OCI-LY3 (cell line): Measurements from ENCODE around the gene SELENOO.

ENCODE experiments used
- H2AFZ ChIP-seq: fragments of 200-600, 300-600 bp; shearing (Covaris generic); 2 replicates; pipeline ENCODE4 v1.6.0; 2014; ENCODE audit warnings: antibody characterized with exemption, low read depth, low read length
- H3K27ac ChIP-seq: fragments of 200-600, 300-600 bp; sonication (generic); 2 replicates; pipeline ENCODE4 v1.5.1; 2014; ENCODE audit warnings: mild to moderate bottlenecking, low read length, moderate library complexity, mixed read lengths
- H3K27me3 ChIP-seq: fragments of 200-600, 300-600 bp; sonication (generic); 2 replicates; pipeline ENCODE4 v1.6.1; 2014; ENCODE audit warnings: low read depth, low read length, mixed read lengths
- H3K36me3 ChIP-seq: fragments of 200-600, 300-600 bp; sonication (generic); replicated peaks from 2 replicates; pipeline ENCODE3; 2014; ENCODE audit warnings: low read depth, low read length, mixed read lengths
- H3K4me1 ChIP-seq: fragments of 300-600, 200-600 bp; sonication (generic); 2 replicates; pipeline ENCODE4 v1.6.1; 2014; ENCODE audit warnings: low read length, mixed read lengths
- H3K4me2 ChIP-seq: fragments of 200-600, 300-600 bp; sonication (generic); 2 replicates; pipeline ENCODE4 v1.6.1; 2014; ENCODE audit warnings: low read length, mixed read lengths
- H3K4me3 ChIP-seq: fragments of 300-600, 200-600 bp; sonication (generic); 2 replicates; pipeline ENCODE4 v1.5.1; 2014; ENCODE audit warnings: antibody characterized with exemption, mild to moderate bottlenecking, low read length, moderate library complexity
- H3K79me2 ChIP-seq: fragments of 300-600, 200-600 bp; shearing (Covaris generic); 2 replicates; pipeline ENCODE4 v1.6.1; 2014; ENCODE audit warnings: mild to moderate bottlenecking, low read length, mixed read lengths
- H3K9ac ChIP-seq: fragments of 300-600, 200-600 bp; shearing (Covaris generic); 2 replicates; pipeline ENCODE4 v1.6.0; 2014; ENCODE audit warnings: mild to moderate bottlenecking, low read length, moderate library complexity
- H3K9me3 ChIP-seq: fragments of 200-600, 300-600 bp; shearing (Covaris generic); 2 replicates; pipeline ENCODE4 v1.6.1; 2014; ENCODE audit warnings: low read length, mixed read lengths; ENCODE audit not compliant: insufficient read depth
- H4K20me1 ChIP-seq: fragments of 200-600, 300-600 bp; sonication (generic); 2 replicates; pipeline ENCODE4 v1.6.1; 2016; ENCODE audit warnings: low read length, mixed read lengths; ENCODE audit not compliant: insufficient read depth
- EZH2phosphoT487 ChIP-seq: fragments of 200-600 bp; shearing (Covaris generic); IDR thresholded peaks from 2 replicates; pipeline ENCODE4 v1.6.1; 2018; ENCODE audit warnings: antibody characterized with exemption, mixed run types, low read depth
- TF ChIP-seq, protein P1 (sequence below): fragments of 200-600, 300-600 bp; sonication (generic); IDR thresholded peaks from 2 replicates; pipeline ENCODE4 v1.5.1; 2014; ENCODE audit warnings: antibody characterized with exemption, low read length, low read depth

SELENOO gene

DNA sequence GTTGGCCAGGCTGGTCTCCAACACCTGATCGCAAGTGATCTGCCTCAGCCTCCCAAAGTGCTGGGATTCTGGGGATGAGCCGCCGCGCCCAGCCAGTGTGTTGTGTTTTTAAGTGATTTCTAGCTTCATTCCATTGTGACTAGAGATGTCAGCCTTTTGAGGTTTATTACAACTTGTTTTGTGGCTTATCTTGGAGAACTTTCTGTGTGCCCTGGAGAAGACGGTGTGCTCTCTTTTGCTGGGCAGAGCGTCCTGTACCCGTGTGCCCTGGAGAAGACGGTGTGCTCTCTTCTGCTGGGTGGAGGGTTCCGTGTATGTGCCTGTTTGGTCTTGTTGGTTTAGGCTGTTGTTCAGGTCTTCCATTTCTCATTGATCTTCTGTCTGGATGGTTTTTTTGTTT is 12.5 kb downstream of the SELENOO start:
- Histone ChIP-seq H3K4me3 (no peak overlapping the region), H3K36me3 (peaks cover 3% of the 10 kb centered on the region), H3K9ac (no peak overlapping the region), H3K4me2 (no peak overlapping the region), H3K4me1 (no peaks in the 10 kb centered on the region), H2AFZ (no peak overlapping the region), H3K27ac (no peak overlapping the region), H3K27me3 (no peaks in the 10 kb centered on the region), H3K79me2 (peaks cover 5% of the 10 kb centered on the region; the same call in 1 of the 2 replicates), H3K9me3 (no peaks in the 10 kb centered on the region), H4K20me1 (no peaks in the 10 kb centered on the region)
- TF ChIP-seq, protein P1, sequence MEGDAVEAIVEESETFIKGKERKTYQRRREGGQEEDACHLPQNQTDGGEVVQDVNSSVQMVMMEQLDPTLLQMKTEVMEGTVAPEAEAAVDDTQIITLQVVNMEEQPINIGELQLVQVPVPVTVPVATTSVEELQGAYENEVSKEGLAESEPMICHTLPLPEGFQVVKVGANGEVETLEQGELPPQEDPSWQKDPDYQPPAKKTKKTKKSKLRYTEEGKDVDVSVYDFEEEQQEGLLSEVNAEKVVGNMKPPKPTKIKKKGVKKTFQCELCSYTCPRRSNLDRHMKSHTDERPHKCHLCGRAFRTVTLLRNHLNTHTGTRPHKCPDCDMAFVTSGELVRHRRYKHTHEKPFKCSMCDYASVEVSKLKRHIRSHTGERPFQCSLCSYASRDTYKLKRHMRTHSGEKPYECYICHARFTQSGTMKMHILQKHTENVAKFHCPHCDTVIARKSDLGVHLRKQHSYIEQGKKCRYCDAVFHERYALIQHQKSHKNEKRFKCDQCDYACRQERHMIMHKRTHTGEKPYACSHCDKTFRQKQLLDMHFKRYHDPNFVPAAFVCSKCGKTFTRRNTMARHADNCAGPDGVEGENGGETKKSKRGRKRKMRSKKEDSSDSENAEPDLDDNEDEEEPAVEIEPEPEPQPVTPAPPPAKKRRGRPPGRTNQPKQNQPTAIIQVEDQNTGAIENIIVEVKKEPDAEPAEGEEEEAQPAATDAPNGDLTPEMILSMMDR: no peak
- TF ChIP-seq EZH2phosphoT487: no peak

DNA sequence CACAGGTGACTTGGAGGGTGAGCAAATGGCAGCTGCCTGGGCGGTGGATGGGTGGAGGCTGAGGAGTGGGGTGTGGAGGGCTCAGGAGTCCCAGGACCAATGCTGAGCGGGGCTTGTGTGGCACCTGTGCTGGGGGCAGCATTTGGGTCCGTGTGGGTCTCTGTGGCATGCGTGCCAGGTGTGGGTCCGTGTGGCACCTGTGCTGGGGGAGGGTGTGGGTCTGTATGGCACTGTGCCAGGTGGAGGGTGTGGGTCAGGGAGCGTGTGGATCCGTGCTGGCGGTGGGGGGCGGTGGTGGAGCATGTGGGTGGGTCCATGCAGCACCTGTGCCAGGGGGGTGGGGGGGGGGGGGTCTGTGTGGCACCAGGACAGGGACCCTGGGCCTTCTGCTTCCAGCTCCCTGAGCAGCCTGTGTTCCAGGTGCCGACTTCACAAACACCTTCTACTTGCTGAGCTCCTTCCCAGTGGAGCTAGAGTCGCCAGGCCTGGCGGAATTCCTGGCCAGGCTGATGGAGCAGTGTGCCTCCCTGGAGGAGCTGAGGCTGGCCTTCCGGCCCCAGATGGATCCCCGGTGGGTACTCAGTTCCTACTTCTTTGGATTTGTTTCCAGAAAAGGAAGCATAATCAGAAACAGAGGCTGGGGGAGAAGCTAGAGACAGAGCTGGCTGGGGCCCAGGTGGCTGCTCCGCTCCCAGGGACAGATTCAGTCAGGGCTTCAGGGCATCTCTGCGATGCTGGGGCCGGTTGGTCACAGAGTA is 14.7 kb downstream of the SELENOO start:
- Histone ChIP-seq H3K27ac (no peak overlapping the region), H2AFZ (no peak overlapping the region), H3K4me1 (no peaks in the 10 kb centered on the region), H4K20me1 (no peaks in the 10 kb centered on the region), H3K27me3 (no peaks in the 10 kb centered on the region), H3K9me3 (no peaks in the 10 kb centered on the region), H3K36me3 (peaks cover 5% of the 10 kb centered on the region), H3K4me2 (no peak overlapping the region), H3K9ac (no peak overlapping the region), H3K79me2 (peaks cover 5% of the 10 kb centered on the region; the same call in 1 of the 2 replicates), H3K4me3 (no peak overlapping the region)
- TF ChIP-seq EZH2phosphoT487: no peak
- TF ChIP-seq, protein P1: no peak

DNA sequence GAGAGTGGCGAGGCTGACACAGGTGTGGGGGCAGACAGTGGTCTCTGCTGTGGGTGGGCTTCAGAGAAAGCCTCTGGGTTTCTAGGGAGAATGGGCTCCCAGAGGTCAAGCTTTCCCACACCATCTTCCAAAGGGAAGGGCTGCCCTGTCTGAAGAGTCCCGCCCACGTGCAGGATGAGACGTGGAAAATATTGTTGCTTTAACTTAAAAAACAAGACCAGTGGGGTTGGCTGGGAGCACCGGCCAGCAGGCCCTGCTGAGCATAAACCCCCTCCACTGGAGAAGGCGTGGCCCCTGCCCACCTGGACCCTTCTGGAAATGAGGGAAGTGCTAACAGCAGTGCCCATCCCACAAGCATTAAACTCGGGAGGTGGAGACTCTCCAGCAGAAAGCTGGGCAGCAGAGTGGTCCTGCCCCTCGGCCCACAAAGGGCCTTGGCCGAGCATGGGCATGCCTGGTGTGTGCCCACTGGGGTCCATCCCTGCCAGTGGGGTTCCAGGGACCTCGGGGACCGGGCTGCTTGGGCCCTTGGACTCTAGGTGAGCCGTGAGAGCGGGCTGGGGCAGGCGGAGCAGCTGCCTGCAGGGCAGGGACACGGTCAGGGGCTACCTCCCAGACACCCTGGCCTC is 15.4 kb downstream of the SELENOO start:
- Histone ChIP-seq H3K4me2 (no peak overlapping the region), H3K27ac (no peak overlapping the region), H2AFZ (no peak overlapping the region), H3K9me3 (no peaks in the 10 kb centered on the region), H3K4me1 (no peaks in the 10 kb centered on the region), H4K20me1 (no peaks in the 10 kb centered on the region), H3K27me3 (no peaks in the 10 kb centered on the region), H3K79me2 (peaks cover 5% of the 10 kb centered on the region; the same call in 1 of the 2 replicates), H3K9ac (no peak overlapping the region), H3K36me3 (peaks cover 2% of the 10 kb centered on the region), H3K4me3 (no peak overlapping the region)
- no peak for TF ChIP-seq EZH2phosphoT487
- TF ChIP-seq, protein P1: no peak

DNA sequence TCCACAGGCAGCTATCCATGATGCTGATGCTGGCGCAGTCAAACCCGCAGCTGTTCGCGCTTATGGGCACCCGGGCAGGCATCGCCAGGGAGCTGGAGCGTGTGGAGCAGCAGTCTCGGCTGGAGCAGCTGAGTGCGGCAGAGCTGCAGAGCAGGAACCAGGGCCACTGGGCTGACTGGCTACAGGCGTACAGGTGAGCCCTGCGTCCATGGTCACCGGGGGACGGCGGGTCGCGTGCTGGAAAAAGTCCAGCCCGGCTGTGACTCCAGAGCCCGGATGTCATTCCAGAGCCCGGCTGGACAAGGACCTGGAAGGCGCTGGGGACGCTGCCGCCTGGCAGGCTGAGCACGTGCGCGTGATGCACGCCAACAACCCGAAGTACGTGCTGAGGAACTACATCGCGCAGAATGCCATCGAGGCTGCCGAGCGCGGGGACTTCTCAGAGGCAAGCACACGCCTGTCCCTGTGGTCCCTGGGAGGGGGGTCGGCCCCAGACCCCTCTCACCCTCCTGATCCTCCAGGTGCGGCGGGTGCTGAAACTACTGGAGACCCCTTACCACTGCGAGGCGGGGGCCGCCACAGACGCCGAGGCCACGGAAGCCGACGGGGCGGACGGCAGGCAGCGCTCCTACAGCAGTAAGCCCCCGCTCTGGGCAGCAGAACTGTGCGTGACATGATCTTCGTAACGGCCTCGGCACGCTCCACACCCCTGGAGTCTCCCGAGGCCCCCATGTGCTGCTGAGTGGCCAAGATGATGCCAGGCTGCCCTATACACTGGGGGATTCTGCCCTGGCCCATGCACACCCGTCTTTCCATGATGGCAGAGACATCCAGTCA is 16.1 kb downstream of the SELENOO start:
- H3K79me2 ChIP-seq: peaks cover 5% of the 10 kb centered on the region; the same call in 1 of the 2 replicates
- no peak overlapping the region for H2AFZ ChIP-seq
- no peaks in the 10 kb centered on the region for H4K20me1 ChIP-seq
- H3K4me3 ChIP-seq: no peak overlapping the region
- H3K4me1 ChIP-seq: no peaks in the 10 kb centered on the region
- H3K27ac ChIP-seq: no peak overlapping the region
- H3K9ac ChIP-seq: no peak overlapping the region
- TF ChIP-seq, protein P1: no peak
- no peak for TF ChIP-seq EZH2phosphoT487
- peaks cover 2% of the 10 kb centered on the region for H3K36me3 ChIP-seq
- no peaks in the 10 kb centered on the region for H3K9me3 ChIP-seq
- no peaks in the 10 kb centered on the region for H3K27me3 ChIP-seq
- no peak overlapping the region for H3K4me2 ChIP-seq
